HEK293 (cell line): Measurements from ENCODE around the gene SULT4A1.

ENCODE experiments used
- CTCF ChIA-PET: fragments of 350-600 bp; formaldehyde crosslinking; extraction: SDS; loops from one replicate; lab custom pipeline; 2021; ENCODE audit warnings: antibody characterized with exemption; lab: Yijun Ruan, JAX
- POLR2A ChIA-PET: fragments of 300-600 bp; formaldehyde crosslinking; extraction: SDS; loops from one replicate; lab custom pipeline; 2020; ENCODE audit warnings: antibody characterized with exemption, inconsistent platforms; lab: Yijun Ruan, JAX
- H3K27ac ChIP-seq: fragments of 200-500 bp; sonication (Bioruptor generic); 2 replicates; pipeline ENCODE4 v1.5.1; 2014; ENCODE audit warnings: low read depth, low read length, control low read depth, inconsistent platforms; ENCODE audit errors: extremely low read depth
- H3K36me3 ChIP-seq, 2 experiments: fragments of 200-500 bp in 1 of 2; sonication (Bioruptor generic) in 1 of 2; 1 replicate in 1 of 2; 2 replicates in 1 of 2; pipeline ENCODE4 v1.5.1; 2014 to 2017; ENCODE audit warnings: inconsistent platforms in 2 of 2, low read length in 2 of 2; ENCODE audit not compliant: control insufficient read depth in 2 of 2, insufficient read depth in 1 of 2
- H3K4me1 ChIP-seq: fragments of 200-500 bp; sonication (Bioruptor generic); 2 replicates; pipeline ENCODE4 v1.5.1; 2014; ENCODE audit warnings: mild to moderate bottlenecking, low read length, inconsistent platforms; ENCODE audit not compliant: control insufficient read depth, insufficient read depth
- H3K4me3 ChIP-seq: 2 replicates; pipeline ENCODE4 v1.5.1; 2011; ENCODE audit warnings: low read depth, mild to moderate bottlenecking, control low read depth, low read length, moderate library complexity
- H3K9me3 ChIP-seq: fragments of 200-500 bp; sonication (Bioruptor generic); 2 replicates; pipeline ENCODE4 v1.5.1; 2014; ENCODE audit warnings: low read depth, low read length, inconsistent platforms; ENCODE audit not compliant: control insufficient read depth, insufficient read depth
- EGR2 ChIP-seq: fragments of 450-650 bp; formaldehyde crosslinking; IDR thresholded peaks from 2 replicates; pipeline ENCODE4 v1.5.1; 2016; ENCODE audit warnings: low read depth, missing biosample characterization, missing genetic modification characterization
- GLIS1 ChIP-seq: fragments of 450-650 bp; formaldehyde crosslinking; IDR thresholded peaks from 2 replicates; pipeline ENCODE4 v1.5.1; 2016; ENCODE audit warnings: missing biosample characterization, missing genetic modification characterization
- PRDM10 ChIP-seq: fragments of 450-650 bp; formaldehyde crosslinking; IDR thresholded peaks from 2 replicates; pipeline ENCODE4 v1.5.1; 2016; ENCODE audit warnings: missing biosample characterization, missing genetic modification characterization
- SCRT1 ChIP-seq: fragments of 450-650 bp; formaldehyde crosslinking; IDR thresholded peaks from 2 replicates; pipeline ENCODE4 v1.5.1; 2016; ENCODE audit warnings: missing biosample characterization, missing genetic modification characterization, borderline replicate concordance
- SP7 ChIP-seq: fragments of 450-650 bp; formaldehyde crosslinking; IDR thresholded peaks from 2 replicates; pipeline ENCODE4 v1.5.1; 2016; ENCODE audit warnings: missing biosample characterization, missing genetic modification characterization
- ZFHX2 ChIP-seq: fragments of 450-650 bp; formaldehyde crosslinking; conservative IDR thresholded peaks from 2 replicates; pipeline ENCODE4 v1.5.1; 2016; ENCODE audit warnings: missing biosample characterization, missing genetic modification characterization
- ZNF148 ChIP-seq: fragments of 450-650 bp; formaldehyde crosslinking; IDR thresholded peaks from 2 replicates; pipeline ENCODE4 v1.5.0; 2017; ENCODE audit warnings: missing biosample characterization, missing genetic modification characterization, borderline replicate concordance
- ZNF19 ChIP-seq: fragments of 450-650 bp; formaldehyde crosslinking; IDR thresholded peaks from 2 replicates; pipeline ENCODE4; 2016; ENCODE audit warnings: missing biosample characterization, missing genetic modification characterization, low read depth
- ZNF221 ChIP-seq: fragments of 450-650 bp; formaldehyde crosslinking; IDR thresholded peaks from 2 replicates; pipeline ENCODE4 v1.5.1; 2017; ENCODE audit warnings: missing biosample characterization, missing genetic modification characterization, borderline replicate concordance
- ZNF280C ChIP-seq: fragments of 450-650 bp; formaldehyde crosslinking; IDR thresholded peaks from 2 replicates; pipeline ENCODE4 v1.5.1; 2016; ENCODE audit warnings: missing biosample characterization, missing genetic modification characterization
- ZNF292 ChIP-seq: fragments of 450-650 bp; formaldehyde crosslinking; IDR thresholded peaks from 2 replicates; pipeline ENCODE4 v1.5.1; 2016; ENCODE audit warnings: low read depth, missing biosample characterization, missing genetic modification characterization, borderline replicate concordance
- ZNF394 ChIP-seq: fragments of 450-650 bp; formaldehyde crosslinking; IDR thresholded peaks from 2 replicates; pipeline ENCODE4 v1.5.1; 2016; ENCODE audit warnings: missing biosample characterization, missing genetic modification characterization, mild to moderate bottlenecking, moderate library complexity, borderline replicate concordance
- ZNF426 ChIP-seq: fragments of 450-650 bp; formaldehyde crosslinking; IDR thresholded peaks from 2 replicates; pipeline ENCODE4 v1.5.1; 2017; ENCODE audit warnings: missing biosample characterization, missing genetic modification characterization, mild to moderate bottlenecking, inconsistent platforms, moderate library complexity
- ZNF558 ChIP-seq: fragments of 450-650 bp; formaldehyde crosslinking; IDR thresholded peaks from 2 replicates; pipeline ENCODE4 v1.5.1; 2016; ENCODE audit warnings: missing biosample characterization, missing genetic modification characterization
- ZNF571 ChIP-seq: fragments of 450-650 bp; formaldehyde crosslinking; IDR thresholded peaks from 2 replicates; pipeline ENCODE4 v1.5.0; 2017; ENCODE audit warnings: missing biosample characterization, missing genetic modification characterization
- ZNF654 ChIP-seq: fragments of 450-650 bp; formaldehyde crosslinking; IDR thresholded peaks from 2 replicates; pipeline ENCODE4 v1.5.1; 2016; ENCODE audit warnings: low read depth, missing biosample characterization, missing genetic modification characterization
- ZNF677 ChIP-seq: fragments of 450-650 bp; IDR thresholded peaks from 2 replicates; pipeline ENCODE4 v1.5.0; 2018; ENCODE audit warnings: missing biosample characterization, mild to moderate bottlenecking, missing genetic modification characterization, moderate library complexity
- ZNF76 ChIP-seq: fragments of 450-650 bp; formaldehyde crosslinking; IDR thresholded peaks from 2 replicates; pipeline ENCODE4; 2016; ENCODE audit warnings: low read depth, missing biosample characterization, missing genetic modification characterization, borderline replicate concordance
- ZSCAN23 ChIP-seq: fragments of 450-650 bp; formaldehyde crosslinking; IDR thresholded peaks from 2 replicates; pipeline ENCODE4 v1.5.1; 2016; ENCODE audit warnings: missing biosample characterization, missing genetic modification characterization
- TF ChIP-seq, protein P1 (sequence below): fragments of 450-650 bp; formaldehyde crosslinking; IDR thresholded peaks from 2 replicates; pipeline ENCODE4 v1.5.1; 2016; ENCODE audit warnings: missing biosample characterization, missing genetic modification characterization
- TF ChIP-seq, protein P2 (sequence below): fragments of 450-650 bp; formaldehyde crosslinking; IDR thresholded peaks from 2 replicates; pipeline ENCODE4 v1.5.1; 2016; ENCODE audit warnings: missing biosample characterization, missing genetic modification characterization

SULT4A1 gene

DNA sequence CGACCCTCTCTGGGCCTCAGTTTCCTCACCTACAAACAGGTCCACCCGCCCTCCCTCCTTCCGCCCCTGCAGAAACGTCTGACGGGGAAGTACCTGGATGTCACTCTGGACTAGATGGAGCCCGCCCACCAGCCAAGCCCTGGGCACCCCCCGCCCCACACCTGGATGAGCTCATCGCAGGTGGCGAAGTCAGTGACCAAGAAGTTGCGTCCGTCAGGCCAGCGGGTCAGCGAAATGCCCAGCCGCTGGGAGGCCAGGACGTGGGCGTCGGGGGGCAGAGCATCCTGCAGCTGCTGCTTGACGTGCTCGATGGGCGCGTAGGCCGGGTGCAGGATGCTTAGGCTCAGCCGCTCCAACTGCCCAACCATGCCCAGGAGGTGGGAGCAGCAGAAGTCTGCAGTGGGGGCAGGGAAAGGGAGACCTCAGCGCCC lies 28.6 kb upstream of the SULT4A1 start (continued):
- no peak for TF ChIP-seq ZNF221

DNA sequence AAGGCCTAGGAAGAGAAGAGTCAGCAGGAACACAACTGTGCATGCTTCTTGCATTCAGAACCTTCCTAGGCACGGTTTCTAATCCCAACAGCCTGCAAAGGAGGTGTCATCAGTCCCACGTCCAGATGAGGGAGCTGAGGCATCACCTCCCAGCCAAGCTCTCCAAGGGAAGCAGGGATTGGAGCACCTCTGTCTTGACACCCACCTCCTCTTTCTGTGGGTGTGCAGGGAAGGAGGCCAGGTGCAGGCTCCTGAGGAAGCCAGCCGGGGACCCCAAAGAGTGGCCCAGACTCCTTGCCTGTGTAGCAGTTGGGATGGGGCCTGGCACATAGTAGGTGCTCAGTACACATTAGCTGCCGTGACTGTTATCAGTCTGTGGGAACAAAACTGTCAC lies 27.5 kb upstream of the SULT4A1 start:
- POLR2A ChIA-PET, result no interaction called here
- CTCF ChIA-PET, result interaction anchor here (0.9 kb wide), 1 partner anchor 52 kb away, joined by 3 read pairs; no protein-coding TSS in a partner anchor
- H3K36me3 ChIP-seq, result no peaks in the 10 kb centered on the region
- H3K27ac ChIP-seq, result no peak overlapping the region
- no peaks in the 10 kb centered on the region; the same call in 1 of the 2 replicates for H3K4me1 ChIP-seq
- no peaks in the 10 kb centered on the region for H3K9me3 ChIP-seq
- 0 out of 2 replicates have a peak, but pooled peaks have one; percentile 9 for TF ChIP-seq ZNF654
- 0 out of 2 replicates have a peak, but pooled peaks have one; percentile 11 for TF ChIP-seq ZFHX2 (tag by site-specific recombination)
- TF ChIP-seq EGR2, result peak; percentile 40; the same call in 1 of the 2 replicates
- no peak for TF ChIP-seq ZNF76 (tag by site-specific recombination)
- TF ChIP-seq ZNF148 (tag by site-specific recombination), result no peak
- TF ChIP-seq, protein P1, sequence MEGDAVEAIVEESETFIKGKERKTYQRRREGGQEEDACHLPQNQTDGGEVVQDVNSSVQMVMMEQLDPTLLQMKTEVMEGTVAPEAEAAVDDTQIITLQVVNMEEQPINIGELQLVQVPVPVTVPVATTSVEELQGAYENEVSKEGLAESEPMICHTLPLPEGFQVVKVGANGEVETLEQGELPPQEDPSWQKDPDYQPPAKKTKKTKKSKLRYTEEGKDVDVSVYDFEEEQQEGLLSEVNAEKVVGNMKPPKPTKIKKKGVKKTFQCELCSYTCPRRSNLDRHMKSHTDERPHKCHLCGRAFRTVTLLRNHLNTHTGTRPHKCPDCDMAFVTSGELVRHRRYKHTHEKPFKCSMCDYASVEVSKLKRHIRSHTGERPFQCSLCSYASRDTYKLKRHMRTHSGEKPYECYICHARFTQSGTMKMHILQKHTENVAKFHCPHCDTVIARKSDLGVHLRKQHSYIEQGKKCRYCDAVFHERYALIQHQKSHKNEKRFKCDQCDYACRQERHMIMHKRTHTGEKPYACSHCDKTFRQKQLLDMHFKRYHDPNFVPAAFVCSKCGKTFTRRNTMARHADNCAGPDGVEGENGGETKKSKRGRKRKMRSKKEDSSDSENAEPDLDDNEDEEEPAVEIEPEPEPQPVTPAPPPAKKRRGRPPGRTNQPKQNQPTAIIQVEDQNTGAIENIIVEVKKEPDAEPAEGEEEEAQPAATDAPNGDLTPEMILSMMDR (tag by site-specific recombination), result 0 out of 2 replicates have a peak, but pooled peaks have one; percentile 12
- H3K4me3 ChIP-seq, result no peak overlapping the region

DNA sequence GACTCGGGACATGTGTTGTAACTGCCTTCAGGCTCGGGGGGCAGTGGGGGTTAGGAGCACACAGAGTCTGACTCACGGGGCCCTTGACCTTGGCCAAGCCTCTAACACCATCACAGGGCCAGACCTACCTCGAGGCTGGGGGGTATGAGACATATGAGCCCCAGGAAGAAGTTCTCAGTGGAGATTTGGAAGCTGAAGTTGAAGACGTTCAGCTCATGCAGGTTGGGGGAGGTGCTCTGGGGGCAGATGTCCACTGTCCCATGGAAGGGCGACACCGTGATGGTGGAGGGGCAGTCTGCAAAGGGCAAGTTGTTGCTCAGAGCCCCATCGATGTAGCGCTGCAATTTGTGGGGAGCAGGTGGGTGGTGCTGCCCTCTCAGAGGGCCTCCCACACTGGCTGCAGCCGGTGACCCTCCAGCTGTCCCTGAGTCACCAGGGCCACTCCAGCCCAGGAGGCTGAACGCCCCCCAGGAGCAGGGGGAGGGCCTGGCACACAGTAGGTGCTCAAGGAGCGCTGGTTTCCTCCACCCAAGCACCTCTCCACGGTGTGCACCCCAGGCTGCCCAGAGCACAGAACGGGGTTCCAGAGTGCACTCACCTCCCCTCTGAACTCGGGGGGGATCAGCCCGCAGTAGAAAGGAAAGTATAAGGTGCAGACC lies 27.0 kb upstream of the SULT4A1 start:
- ChIA-PET POLR2A (no interaction called here), CTCF (no interaction called here)
- TF ChIP-seq ZSCAN23 (tag by site-specific recombination) (no peak), ZNF571 (tag by site-specific recombination) (no peak), ZNF19 (tag by site-specific recombination) (no peak), ZNF558 (tag by site-specific recombination) (no peak), ZNF426 (tag by site-specific recombination) (no peak), ZNF677 (no peak), PRDM10 (tag by site-specific recombination) (no peak), SP7 (no peak), ZNF394 (tag by site-specific recombination) (no peak), ZNF292 (no peak), SCRT1 (tag by site-specific recombination) (no peak), GLIS1 (tag by site-specific recombination) (no peak), ZNF280C (no peak)
- TF ChIP-seq, protein P2, sequence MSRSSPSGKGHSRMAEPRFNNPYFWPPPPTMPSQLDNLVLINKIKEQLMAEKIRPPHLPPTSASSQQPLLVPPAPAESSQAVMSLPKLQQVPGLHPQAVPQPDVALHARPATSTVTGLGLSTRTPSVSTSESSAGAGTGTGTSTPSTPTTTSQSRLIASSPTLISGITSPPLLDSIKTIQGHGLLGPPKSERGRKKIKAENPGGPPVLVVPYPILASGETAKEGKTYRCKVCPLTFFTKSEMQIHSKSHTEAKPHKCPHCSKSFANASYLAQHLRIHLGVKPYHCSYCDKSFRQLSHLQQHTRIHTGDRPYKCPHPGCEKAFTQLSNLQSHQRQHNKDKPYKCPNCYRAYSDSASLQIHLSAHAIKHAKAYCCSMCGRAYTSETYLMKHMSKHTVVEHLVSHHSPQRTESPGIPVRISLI (tag by site-specific recombination), result no peak

More for the DNA sequence above, 27.0 kb upstream of the SULT4A1 start:
- H3K9me3 ChIP-seq, result no peaks in the 10 kb centered on the region
- no peaks in the 10 kb centered on the region for H3K36me3 ChIP-seq
- no peaks in the 10 kb centered on the region; the same call in 1 of the 2 replicates for H3K4me1 ChIP-seq
- H3K4me3 ChIP-seq, result no peak overlapping the region
- no peak overlapping the region for H3K27ac ChIP-seq
